ENCODE results near the gene HTR1E. TPM values are rescaled to one million over a fixed set of nuclear protein-coding genes. Genes with fewer than 3 reads are reported as not detected.

The HTR1E gene
- total RNA-seq, 1 donor from 2014 or later = not detected

DNA sequence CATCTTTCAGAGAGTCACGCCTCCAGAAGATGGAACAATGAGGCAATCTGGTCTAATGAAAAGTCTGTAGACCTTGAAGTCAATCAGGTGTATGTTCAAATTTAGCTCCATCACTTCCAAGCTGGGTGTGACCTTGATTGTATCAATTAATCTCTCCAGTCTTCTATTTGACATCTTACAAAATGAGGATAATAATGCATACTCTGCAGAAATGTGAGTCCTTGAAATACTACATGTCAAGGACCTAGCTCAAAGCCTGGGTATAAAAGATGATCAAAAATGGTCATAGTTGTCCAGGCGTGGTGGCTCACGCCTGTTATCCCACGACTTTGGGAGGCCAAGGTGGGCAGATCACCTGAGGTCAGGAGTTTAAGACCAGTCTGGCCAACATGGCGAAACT is 127.8 kb downstream of the HTR1E start:
- intact Hi-C loops (cut with DNase I) = no loop called here
- ATAC-seq = no peak
- DNase-seq (ENCODE audit: missing footprints) = no peak

Other genes starting within 250 kb of the HTR1E start
- 0.49 TPM for gene CGA, start 157.6 kb downstream of the HTR1E start, total RNA-seq
- 35.0 TPM for gene ZNF292, start 218.0 kb downstream of the HTR1E start, total RNA-seq

Data from Right ventricle myocardium inferior (tissue), 1 donor.